SK-N-SH treated with all-trans-retinoic acid at 6 μM for 48 hours (cell line): ENCODE results near the gene SLC7A4.

Experiments
- ARNTL ChIP-seq: fragments of 450-650 bp; formaldehyde crosslinking; IDR thresholded peaks from 2 replicates; pipeline ENCODE4 v1.5.0; 2020; ENCODE audit warnings: low read depth, mild to moderate bottlenecking, moderate library complexity, borderline replicate concordance
- BACH2 ChIP-seq: fragments of 250-450 bp; sonication (Bioruptor Pico); IDR thresholded peaks from 2 replicates; pipeline ENCODE4 v1.9.0; 2021; ENCODE audit warnings: mild to moderate bottlenecking, borderline replicate concordance
- CREB5 ChIP-seq: fragments of 250-450 bp; sonication (Bioruptor Pico); IDR thresholded peaks from 2 replicates; pipeline ENCODE4 v1.5.1; 2020; ENCODE audit warnings: low read depth, mild to moderate bottlenecking, moderate library complexity
- ESRRG ChIP-seq: fragments of 250-450 bp; sonication (Bioruptor Pico); IDR thresholded peaks from 2 replicates; pipeline ENCODE4 v1.6.1; 2021; ENCODE audit warnings: mild to moderate bottlenecking
- ISL1 ChIP-seq: fragments of 250-450 bp; sonication (Bioruptor Pico); IDR thresholded peaks from 2 replicates; pipeline ENCODE4 v2.1.2; 2022; ENCODE audit warnings: mild to moderate bottlenecking, moderate library complexity
- OSR1 ChIP-seq: fragments of 250-450 bp; sonication (Bioruptor Pico); IDR thresholded peaks from 2 replicates; pipeline ENCODE4 v1.8.0; 2022; ENCODE audit warnings: moderate library complexity, mild to moderate bottlenecking, inconsistent platforms
- TOX ChIP-seq: fragments of 250-450 bp; sonication (Bioruptor Pico); IDR thresholded peaks from 2 replicates; pipeline ENCODE4 v1.8.0; 2021; ENCODE audit warnings: mild to moderate bottlenecking, moderate library complexity, borderline replicate concordance
- ZC3H10 ChIP-seq: fragments of 250-450 bp; sonication (Bioruptor Pico); IDR thresholded peaks from 2 replicates; pipeline ENCODE4 v1.5.1; 2021; ENCODE audit warnings: mild to moderate bottlenecking, moderate library complexity
- ZFP3 ChIP-seq: fragments of 250-450 bp; sonication (Bioruptor Pico); IDR thresholded peaks from 2 replicates; pipeline ENCODE4 v1.5.0; 2020; ENCODE audit warnings: mild to moderate bottlenecking, moderate library complexity
- ZFP30 ChIP-seq: fragments of 450-650 bp; formaldehyde crosslinking; IDR thresholded peaks from 2 replicates; pipeline ENCODE4 v1.5.0; 2022; ENCODE audit warnings: mild to moderate bottlenecking, moderate library complexity

GRCh38 chr22:21016644-21017420 is 15.5 kb downstream of the SLC7A4 start:
- TF ChIP-seq ZFP3 (no peak), OSR1 (CRISPR knock-in tag) (no peak), TOX (CRISPR knock-in tag) (no peak), ZC3H10 (CRISPR knock-in tag) (no peak), BACH2 (CRISPR knock-in tag) (no peak), ISL1 (no peak), ESRRG (CRISPR knock-in tag) (no peak), CREB5 (CRISPR knock-in tag) (no peak), ZFP30 (CRISPR knock-in tag) (no peak), ARNTL (CRISPR knock-in tag) (no peak)
